GM23248 (cell line): ENCODE data around the gene BTN1A1.

Experiments used
- EZH2 ChIP-seq: fragments of 200-600 bp; sonication (generic); IDR thresholded peaks from 2 replicates; pipeline ENCODE4 v1.6.1; 2018; ENCODE audit warnings: antibody characterized with exemption, mild to moderate bottlenecking; ENCODE audit not compliant: insufficient read depth, poor library complexity, severe bottlenecking
- EZH2phosphoT487 ChIP-seq: fragments of 200-600 bp; sonication (generic); IDR thresholded peaks from 2 replicates; pipeline ENCODE4 v1.6.1; 2018; ENCODE audit warnings: antibody characterized with exemption, moderate library complexity, mild to moderate bottlenecking, low read depth; ENCODE audit not compliant: insufficient read depth

DNA sequence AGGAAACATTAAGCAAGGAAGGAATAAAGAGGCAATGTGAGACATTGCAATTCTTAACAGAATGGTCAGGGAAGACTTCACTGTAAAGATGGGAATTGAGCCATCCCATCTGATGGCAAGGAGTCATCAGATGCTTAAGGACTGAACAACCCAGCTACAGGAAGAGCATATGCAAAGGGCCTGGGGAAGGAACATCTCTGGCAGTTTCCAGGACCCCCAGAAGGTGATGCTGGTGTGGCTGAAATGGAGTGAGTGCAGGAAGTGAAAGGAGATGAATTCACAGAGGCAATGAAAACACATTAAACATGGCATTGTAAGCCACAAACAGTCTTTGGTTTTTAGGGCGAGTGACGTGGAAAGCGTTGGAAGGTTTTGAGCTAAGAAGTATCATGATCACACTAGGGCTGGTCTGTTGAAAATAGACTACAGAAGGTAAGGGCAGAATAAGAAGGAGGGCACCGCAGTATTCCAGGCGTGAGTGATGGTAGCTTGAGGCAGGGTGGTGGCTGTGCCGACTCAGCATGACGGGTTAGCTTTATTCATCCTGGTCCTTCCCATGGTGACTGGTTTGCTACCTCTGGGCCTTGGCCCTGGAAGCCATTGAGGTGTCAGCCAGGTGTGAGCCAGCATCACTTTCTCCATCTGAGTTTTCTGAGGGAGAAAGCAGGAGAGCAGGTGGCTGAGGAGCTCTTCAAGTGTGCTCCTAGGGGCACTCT is 35.5 kb upstream of the BTN1A1 start:
- TF ChIP-seq EZH2, result no peak
- TF ChIP-seq EZH2phosphoT487, result no peak
